Aorta (tissue), 5 donors: ENCODE results near the gene TBPL2. TPM values are rescaled to one million over a fixed set of nuclear protein-coding genes. Genes with fewer than 3 reads are reported as not detected.

Experiments
- ATAC-seq: fragments of 200-7000 bp; cut with Tn5 transposase; one replicate; pipeline ENCODE4 v1.9.1; 2022; ENCODE audit warnings: moderate library complexity; ENCODE audit not compliant: low FRiP score
- DNase-seq, 2 donors: peaks; one replicate each; pipeline ENCODE4 v3.0.0-alpha.2; 2020
- H3K27ac ChIP-seq, 2 donors: one replicate each; pipeline ENCODE4 v1.5.1; 2013; ENCODE audit warnings: low read length in 2 of 2, mild to moderate bottlenecking in 2 of 2, moderate library complexity in 2 of 2, control low read depth in 1 of 2, inconsistent platforms in 1 of 2, low read depth in 1 of 2
- H3K27me3 ChIP-seq, 2 donors: one replicate each; pipeline ENCODE4 v1.6.1; 2013; ENCODE audit warnings: control low read depth in 1 of 2, low read length in 1 of 2, mild to moderate bottlenecking in 1 of 2, moderate library complexity in 1 of 2; ENCODE audit not compliant: insufficient read depth in 2 of 2, control insufficient read depth in 1 of 2
- H3K36me3 ChIP-seq, 2 donors: one replicate each; pipeline ENCODE4 v1.6.1; 2013; ENCODE audit warnings: control low read depth in 1 of 2, low read length in 1 of 2, mild to moderate bottlenecking in 1 of 2; ENCODE audit not compliant: insufficient read depth in 2 of 2, control insufficient read depth in 1 of 2
- H3K4me1 ChIP-seq, 2 donors: one replicate each; pipeline ENCODE4 v1.6.1; 2013; ENCODE audit warnings: low read length in 2 of 2, control low read depth in 1 of 2, mild to moderate bottlenecking in 1 of 2, moderate library complexity in 1 of 2; ENCODE audit not compliant: insufficient read depth in 2 of 2, control insufficient read depth in 1 of 2
- H3K4me3 ChIP-seq, 2 donors: one replicate each; pipeline ENCODE4 v1.5.1; 2013; ENCODE audit warnings: low read length in 2 of 2, control low read depth in 1 of 2, mild to moderate bottlenecking in 1 of 2
- H3K9me3 ChIP-seq: one replicate; pipeline ENCODE4 v1.6.1; 2013; ENCODE audit warnings: mild to moderate bottlenecking, low read length; ENCODE audit not compliant: control insufficient read depth
- whole genome bisulfite sequencing, 2 donors: extraction: QIAGEN DNeasy Blood & Tissue Kit; methylation state at CpG; one replicate each; pipeline ENCODE4 v1.1.7; 2013; 5-methylcytosine and 5-hydroxymethylcytosine counted together
- intact Hi-C, 2 donors: fragments of 100-400 bp; cut with DNase I; formaldehyde crosslinking; loops; one replicate each; pipeline versions ENCODE4 v1.14.2 to v1.15.0; 2022
- polyA plus RNA-seq, 2 donors: library from polyadenylated mRNA; stranded (reverse); fragments of 200-250 nt; gene quantifications; one replicate each; pipeline ENCODE4 v1.2.3, GENCODE V29; 2013
- total RNA-seq, 2 donors: library from RNA; stranded (reverse); fragmentation: NEBNext Ultra II Directional; extraction: Animal tissue kit (Norgen Biotek cat#: 25700); gene quantifications; one replicate each; pipeline ENCODE4 v1.2.1, GENCODE V29; 2021
- donor health status: healthy with polysubstance abuse.
- donor health status: Bipolar disorder and iron deficiency.
- donor health status: DM: no; HTN: no; CAD: no.
- donor health status: DM: no; HTN: no; CAD: no.
- donor health status: DM: yes; HTN: yes; CAD: no.

TBPL2 gene
- total and polyA plus RNA-seq, 4 donors = not detected

DNA sequence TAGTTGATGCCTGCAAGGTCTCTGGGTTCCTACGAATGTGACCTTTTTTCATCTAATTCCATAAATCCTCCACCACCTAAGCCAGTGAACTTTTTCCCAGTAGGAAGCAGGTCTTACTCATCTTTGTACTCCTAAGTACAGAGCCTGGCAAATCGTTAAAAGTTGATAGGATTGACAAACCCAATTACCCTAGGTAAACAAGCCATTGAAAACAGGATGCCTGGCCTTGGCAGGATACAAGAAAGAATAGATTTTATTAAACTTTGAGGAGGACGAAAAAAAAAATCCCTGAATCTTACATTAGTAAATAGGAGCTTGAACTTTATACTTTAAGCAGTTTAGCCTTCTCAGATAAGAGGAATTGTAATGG, 5.6 kb downstream of the TBPL2 start:
- Histone ChIP-seq H3K9me3 (no peaks in the 10 kb centered on the region), H3K36me3 (no peaks in the 10 kb centered on the region), H3K27me3 (no peaks in the 10 kb centered on the region), H3K4me3 (no peak overlapping the region), H3K27ac (no peak overlapping the region), H3K4me1 (no peaks in the 10 kb centered on the region)
- intact Hi-C loops = loop anchor here in 1 of 2 donors (5.0 kb wide), 1 partner anchor 1038 kb away; no protein-coding TSS in a partner anchor
- ATAC-seq = no peak
- 56 to 60% methylated on average over 3 of the region's 3 CpGs for WGBS, 2 donors
- DNase-seq = no peak

DNA sequence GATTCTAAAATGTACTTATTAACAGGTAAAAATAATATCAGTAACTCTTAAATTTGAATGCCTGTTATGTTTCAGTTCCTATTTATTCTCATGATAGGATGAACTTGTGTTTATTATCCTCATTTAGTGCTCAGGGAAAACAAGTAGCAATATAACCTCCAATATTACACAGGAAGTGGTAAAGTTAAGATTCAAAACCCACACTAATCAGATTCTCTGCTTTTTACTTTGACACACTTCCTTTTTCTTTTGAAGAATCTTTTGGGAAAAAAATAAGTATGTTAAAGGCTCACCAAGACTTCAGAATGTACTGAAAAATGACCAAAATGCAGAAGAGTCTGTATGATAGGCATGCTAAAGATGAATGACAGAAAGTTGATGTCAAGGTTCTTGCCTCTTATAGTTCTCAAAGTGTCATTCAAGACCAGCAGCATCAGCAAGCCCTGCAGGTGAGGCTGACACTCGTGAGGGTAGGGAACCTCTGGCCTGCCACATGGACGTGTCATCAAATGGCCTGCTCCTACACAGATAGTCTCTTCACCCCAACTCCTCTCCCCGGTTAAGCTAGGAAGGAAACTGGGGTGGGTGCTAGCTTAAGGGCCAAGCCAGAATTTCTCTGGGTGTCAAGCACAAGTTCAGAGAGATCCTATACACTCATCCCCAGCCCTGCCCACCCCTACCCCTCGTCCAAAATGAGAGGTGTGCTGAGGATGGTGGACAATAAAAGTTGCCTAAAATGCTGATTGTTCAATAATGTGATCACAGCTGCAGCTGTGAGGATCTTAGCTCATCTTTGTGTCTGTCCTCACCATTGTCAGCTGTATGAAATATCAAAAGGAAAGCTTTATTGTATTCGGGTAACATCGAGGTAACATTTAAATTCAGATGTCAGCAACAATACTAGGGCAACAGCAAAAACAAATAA, 6.3 kb downstream of the TBPL2 start:
- WGBS, 2 donors = 67 to 77% methylated on average over 6 of the region's 6 CpGs
- no peak for ATAC-seq
- no peaks in the 10 kb centered on the region for H3K9me3 ChIP-seq
- H3K27me3 ChIP-seq = no peaks in the 10 kb centered on the region
- H3K4me3 ChIP-seq = no peak overlapping the region
- no peak overlapping the region for H3K27ac ChIP-seq
- intact Hi-C loops = no loop called here
- no peak for DNase-seq
- no peaks in the 10 kb centered on the region for H3K36me3 ChIP-seq
- no peaks in the 10 kb centered on the region for H3K4me1 ChIP-seq

DNA sequence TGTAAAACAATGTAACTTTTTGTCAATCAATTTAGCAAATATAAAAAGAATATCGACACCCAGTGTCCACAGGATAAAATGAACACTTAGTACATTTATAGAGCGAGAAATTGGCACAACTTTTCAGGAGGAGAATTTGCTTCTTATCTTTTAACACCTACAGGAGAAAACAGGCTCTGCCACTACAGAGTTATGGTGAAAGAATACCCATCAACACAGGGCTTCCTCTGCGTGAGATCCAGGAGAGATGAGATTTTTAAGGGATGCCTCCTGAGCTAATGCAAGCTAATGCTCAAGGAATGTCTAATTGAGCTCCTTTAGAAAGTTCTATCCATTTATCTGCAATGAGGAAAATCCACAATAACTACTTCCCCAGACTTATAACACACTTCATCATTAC, 7.8 kb downstream of the TBPL2 start:
- Histone ChIP-seq H3K4me3 (no peak overlapping the region), H3K27ac (no peak overlapping the region), H3K9me3 (no peaks in the 10 kb centered on the region), H3K4me1 (no peaks in the 10 kb centered on the region), H3K27me3 (no peaks in the 10 kb centered on the region), H3K36me3 (no peaks in the 10 kb centered on the region)
- intact Hi-C loops = no loop called here
- ATAC-seq = no peak
- DNase-seq = no peak
- 80 to 81% methylated on average over 3 of the region's 3 CpGs for WGBS, 2 donors

DNA sequence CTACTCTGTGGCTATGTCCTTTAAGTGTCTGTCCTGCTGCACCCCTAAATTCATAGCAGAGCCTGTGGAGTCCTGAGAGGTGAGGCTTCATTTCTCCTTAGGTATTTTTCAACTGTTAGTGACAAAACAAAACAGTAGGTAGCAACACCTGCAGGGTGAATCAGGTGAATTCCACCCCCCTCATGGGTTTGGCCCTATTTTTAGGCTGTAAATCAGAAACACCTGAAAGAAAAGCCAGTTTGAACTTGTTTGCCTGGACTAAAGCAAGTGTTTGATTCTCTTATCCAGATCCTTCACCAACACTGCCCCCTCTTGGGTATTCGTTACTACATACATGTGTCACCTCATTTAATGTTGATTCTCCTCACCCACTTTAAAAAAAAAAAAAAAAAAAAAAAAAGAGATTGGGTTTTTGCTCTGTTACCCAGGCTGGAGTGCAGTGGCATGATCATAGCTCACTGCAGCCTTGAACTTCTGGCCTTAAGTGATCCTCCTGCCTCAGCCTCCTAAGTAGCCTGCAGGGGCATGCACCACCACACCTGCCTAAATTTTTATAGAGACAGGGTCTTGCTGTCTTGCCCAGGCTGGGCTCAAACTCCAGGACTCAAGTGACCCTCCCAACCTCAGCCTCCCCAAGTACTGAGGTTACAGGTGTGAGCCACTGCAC, 10.3 kb downstream of the TBPL2 start:
- Histone ChIP-seq H3K9me3 (no peaks in the 10 kb centered on the region), H3K4me1 (no peaks in the 10 kb centered on the region), H3K4me3 (no peak overlapping the region), H3K36me3 (no peaks in the 10 kb centered on the region), H3K27me3 (no peaks in the 10 kb centered on the region), H3K27ac (no peak overlapping the region)
- 0 to 2% methylated on average over 1 of the region's 1 CpG for WGBS, 2 donors
- DNase-seq = no peak
- peak; percentile 79 for ATAC-seq
- intact Hi-C loops = no loop called here

DNA sequence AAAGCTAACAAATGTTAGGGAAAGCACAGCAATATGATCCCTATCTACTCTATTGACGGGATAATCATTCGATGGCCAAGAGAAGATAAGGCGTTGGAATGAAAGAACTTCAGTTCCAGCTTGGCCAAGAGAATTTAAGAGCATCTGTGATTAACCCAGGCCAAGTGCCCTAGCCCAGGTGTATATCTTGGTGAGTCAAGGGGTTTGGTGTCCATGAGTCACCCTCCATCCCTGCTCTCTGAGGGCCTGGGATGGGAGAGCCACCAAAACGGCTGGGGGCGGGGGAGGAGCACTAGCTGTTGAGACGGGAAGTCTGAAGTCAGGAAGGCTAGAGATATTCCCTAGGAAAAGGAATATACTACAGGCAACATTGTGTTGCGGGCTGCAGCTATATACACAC, 13.0 kb downstream of the TBPL2 start:
- no peak overlapping the region for H3K27ac ChIP-seq
- 67 to 69% methylated on average over 7 of the region's 7 CpGs for WGBS, 2 donors
- no peaks in the 10 kb centered on the region for H3K36me3 ChIP-seq
- no peaks in the 10 kb centered on the region for H3K9me3 ChIP-seq
- ATAC-seq = no peak
- DNase-seq = no peak
- no peaks in the 10 kb centered on the region for H3K27me3 ChIP-seq
- intact Hi-C loops = loop anchor here (5.0 to 10.0 kb wide), 3 partner anchors 175 to 213 kb away; no protein-coding TSS in a partner anchor
- no peak overlapping the region for H3K4me3 ChIP-seq
- H3K4me1 ChIP-seq = no peaks in the 10 kb centered on the region

DNA sequence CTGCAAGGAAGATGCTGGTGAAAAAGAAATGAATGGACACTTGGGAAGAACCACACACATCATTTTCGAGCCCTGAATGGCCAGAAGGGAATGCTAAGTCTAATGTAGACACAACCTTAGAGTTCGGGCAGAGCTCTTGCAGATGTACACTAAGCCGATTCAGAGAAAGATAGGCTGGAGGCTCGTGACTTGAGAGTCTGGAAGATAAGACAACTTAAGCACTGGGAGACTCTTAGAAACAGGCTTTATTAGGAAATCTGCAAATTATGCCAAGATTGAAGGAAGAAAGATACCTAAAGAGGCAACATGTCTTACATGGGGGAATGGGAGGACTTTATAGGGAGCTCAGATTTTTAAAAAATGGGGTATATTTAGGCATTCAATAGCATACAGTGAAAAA, 13.5 kb downstream of the TBPL2 start:
- ATAC-seq (no peak), DNase-seq (no peak)
- Histone ChIP-seq H3K4me3 (no peak overlapping the region), H3K4me1 (no peaks in the 10 kb centered on the region), H3K27ac (no peak overlapping the region), H3K36me3 (no peaks in the 10 kb centered on the region), H3K9me3 (no peaks in the 10 kb centered on the region), H3K27me3 (no peaks in the 10 kb centered on the region)
- 80 to 83% methylated on average over 4 of the region's 4 CpGs for WGBS, 2 donors
- intact Hi-C loops = loop anchor here (5.0 to 10.0 kb wide), 3 partner anchors 175 to 212 kb away; no protein-coding TSS in a partner anchor

DNA sequence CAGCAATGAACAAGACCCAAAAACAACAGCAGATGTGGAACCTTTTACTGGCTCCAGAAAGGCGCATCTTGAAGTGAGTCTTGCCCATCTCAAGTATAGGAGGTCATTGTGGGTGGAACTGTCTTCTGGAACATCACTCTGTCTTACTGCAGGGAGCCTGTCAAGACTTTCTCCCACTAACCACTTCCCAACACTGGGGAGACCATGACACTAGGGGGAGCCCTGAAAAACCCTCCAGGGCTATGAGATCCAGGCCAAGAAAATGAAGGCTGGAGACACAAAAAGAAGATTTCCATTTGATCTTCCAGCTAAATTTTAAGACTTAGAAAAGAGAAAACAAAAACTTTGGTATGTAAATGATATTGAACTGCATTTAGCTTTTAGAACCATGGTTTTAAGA, 15.3 kb downstream of the TBPL2 start:
- intact Hi-C loops = loop anchor here (5.0 to 10.0 kb wide), 3 partner anchors 173 to 210 kb away; no protein-coding TSS in a partner anchor
- Histone ChIP-seq H3K27ac (no peak overlapping the region), H3K4me1 (no peaks in the 10 kb centered on the region), H3K27me3 (no peaks in the 10 kb centered on the region), H3K9me3 (no peaks in the 10 kb centered on the region), H3K4me3 (no peak overlapping the region), H3K36me3 (no peaks in the 10 kb centered on the region)
- WGBS, 2 donors = 91 to 92% methylated on average over 1 of the region's 1 CpG
- ATAC-seq (no peak), DNase-seq (no peak)

DNA sequence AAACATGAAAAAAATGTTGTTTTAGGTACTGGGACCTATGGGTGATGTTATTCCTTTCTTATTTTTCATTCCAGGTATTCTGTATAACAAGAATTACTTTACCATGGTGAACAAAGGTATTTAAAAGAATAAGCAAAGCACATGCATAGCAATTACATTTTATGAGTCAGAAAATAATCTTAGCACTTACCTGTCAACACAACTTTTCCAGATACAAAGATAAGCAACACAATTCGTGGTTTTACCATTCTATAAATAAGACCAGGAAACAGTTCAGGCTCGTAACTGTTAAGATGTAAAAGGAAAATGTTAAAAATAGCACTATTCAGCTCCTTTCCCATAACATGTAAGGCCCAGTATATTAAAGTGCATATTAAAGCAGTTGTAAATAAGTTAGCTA, 16.4 kb downstream of the TBPL2 start:
- Histone ChIP-seq H3K27me3 (no peaks in the 10 kb centered on the region), H3K27ac (no peak overlapping the region), H3K4me3 (no peak overlapping the region), H3K4me1 (no peaks in the 10 kb centered on the region), H3K36me3 (no peaks in the 10 kb centered on the region), H3K9me3 (no peaks in the 10 kb centered on the region)
- WGBS, 2 donors = 6 to 13% methylated on average over 2 of the region's 2 CpGs
- intact Hi-C loops = loop anchor here (10.0 kb wide), 2 partner anchors 179 to 209 kb away; no protein-coding TSS in a partner anchor
- ATAC-seq = no peak
- no peak for DNase-seq
